K562 (cell line): Measurements from ENCODE around the gene LONRF3. TPM values are rescaled to one million over a fixed set of nuclear protein-coding genes. Genes with fewer than 3 reads are reported as not detected.
A peak's percentile ranks its signal among the peaks of the same experiment; 100 is the strongest.

Experiments
- CCAR2 ChIP-seq: fragments of 200-400 bp; formaldehyde crosslinking; IDR thresholded peaks from 2 replicates; pipeline ENCODE4 v1.6.1; 2017; ENCODE audit warnings: mild to moderate bottlenecking, low read depth, low read length
- CUX1 ChIP-seq: fragments of 200-800 bp; sonication (Bioruptor generic); IDR thresholded peaks from 2 replicates; pipeline ENCODE4 v1.6.1; 2016; ENCODE audit warnings: missing genetic modification characterization, missing compliant biosample characterization
- FOS ChIP-seq: IDR thresholded peaks from 3 replicates; pipeline ENCODE4 v1.6.1; 2011; ENCODE audit not compliant: insufficient read length; ENCODE audit errors: extremely low read depth
- HMBOX1 ChIP-seq: sonication (generic); IDR thresholded peaks from 2 replicates; pipeline ENCODE4 v1.6.1; 2016
- PTRF ChIP-seq: fragments of 450-650 bp; IDR thresholded peaks from 2 replicates; pipeline ENCODE4 v1.6.1; 2016; ENCODE audit warnings: mild to moderate bottlenecking, missing genetic modification characterization, missing compliant biosample characterization
- SRSF7 ChIP-seq: fragments of 200-400 bp; formaldehyde crosslinking; optimal IDR thresholded peaks from 2 replicates; pipeline ENCODE3; 2017; ENCODE audit warnings: mild to moderate bottlenecking, low read depth, low read length
- TAL1 ChIP-seq: fragments of 450-650 bp; IDR thresholded peaks from 2 replicates; pipeline ENCODE4 v1.6.1; 2016; ENCODE audit warnings: mild to moderate bottlenecking
- ZNF24 ChIP-seq: fragments of 450-650 bp; IDR thresholded peaks from 2 replicates; pipeline ENCODE4 v1.6.1; 2016
- ZNF318 ChIP-seq, 2 experiments: fragments of 450-650 bp; IDR thresholded peaks; 2 replicates each; pipeline ENCODE4 v1.6.1; 2016; ENCODE audit warnings: mild to moderate bottlenecking in 2 of 2, borderline replicate concordance in 1 of 2, low read depth in 1 of 2, moderate library complexity in 1 of 2
- ZNF324 ChIP-seq: fragments of 250-450 bp; sonication (Bioruptor Pico); IDR thresholded peaks from 2 replicates; pipeline ENCODE4 v1.4.0; 2020; ENCODE audit warnings: mild to moderate bottlenecking
- ZNF586 ChIP-seq: fragments of 450-650 bp; formaldehyde crosslinking; conservative IDR thresholded peaks from 2 replicates; pipeline ENCODE4 v1.4.0; 2020; ENCODE audit warnings: mild to moderate bottlenecking, moderate library complexity
- ZNF766 ChIP-seq: fragments of 200-800 bp; sonication (Bioruptor generic); conservative IDR thresholded peaks from 2 replicates; pipeline ENCODE4 v1.6.1; 2016; ENCODE audit warnings: missing genetic modification characterization, missing compliant biosample characterization
- polyA plus RNA-seq, 8 experiments: library from polyadenylated mRNA; depleted of rRNA in 4 of 8; stranded (reverse) in 5 of 8; unstranded in 3 of 8; fragments of >200 nt; fragmentation: Nextera tagmentation in 2 of 8; fragmentation: Illumina TruSeq in 1 of 8; extraction: Ambion mirVana in 2 of 8; extraction: Trizol in 1 of 8; gene quantifications; 2 replicates each; pipeline versions ENCODE4 v1.2.1 to v1.2.3, GENCODE V29; 2011 to 2014; ENCODE audit warnings: inconsistent platforms in 1 of 8, missing spikeins in 1 of 8
- total RNA-seq, 7 experiments: library from RNA; depleted of rRNA in 6 of 7; stranded (reverse); fragments of >200 nt in 6 of 7; fragmentation: Illumina TruSeq in 2 of 7; extraction: Trizol in 2 of 7; gene quantifications; 2 replicates each; pipeline versions ENCODE4 v1.2.1 to v1.2.3, GENCODE V29; 2011 to 2021; ENCODE audit warnings: low replicate concordance in 1 of 7
- TF ChIP-seq, protein P1 (sequence below): sonication (generic); formaldehyde crosslinking; IDR thresholded peaks from 2 replicates; pipeline ENCODE4 v1.5.0; 2020; ENCODE audit warnings: missing genetic modification reagents

Gene LONRF3
- total and polyA plus RNA-seq, 9 of the 15 experiments (the other 6 are each of a cell fraction or from before 2014, with no cell fraction given): 1.3 to 22.0 (median 8.7) TPM

DNA sequence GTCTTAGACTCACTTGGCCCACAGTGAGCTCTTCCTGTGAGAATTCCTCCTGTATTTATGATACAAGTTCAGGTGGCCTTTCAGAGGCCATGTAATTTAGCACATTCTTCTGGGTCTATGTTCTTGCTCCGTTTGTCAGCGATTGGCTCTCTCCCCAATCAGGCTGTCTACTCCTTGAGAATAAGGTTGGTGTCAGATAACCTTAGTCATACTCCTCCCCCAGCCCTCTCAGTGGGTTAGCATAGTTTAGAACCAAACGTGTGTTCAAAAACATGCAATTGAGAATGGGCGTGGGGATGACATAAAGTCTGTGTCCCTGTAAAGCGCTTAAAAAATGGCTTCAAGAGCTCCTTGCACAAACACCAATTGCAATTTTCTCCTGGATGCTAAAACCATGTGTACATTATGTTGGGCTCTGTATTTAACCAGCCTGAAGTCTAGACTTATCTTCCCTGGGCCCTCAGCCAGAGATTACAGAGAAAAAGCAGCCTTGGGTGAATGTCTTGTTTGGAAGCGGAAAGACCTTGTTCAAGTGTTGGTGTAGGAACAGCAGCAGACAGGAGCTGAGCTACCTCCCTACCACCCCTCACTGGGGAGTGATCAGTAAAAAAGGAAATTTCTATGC lies 88.4 kb downstream of the LONRF3 start (continued):
- TF ChIP-seq, protein P1, sequence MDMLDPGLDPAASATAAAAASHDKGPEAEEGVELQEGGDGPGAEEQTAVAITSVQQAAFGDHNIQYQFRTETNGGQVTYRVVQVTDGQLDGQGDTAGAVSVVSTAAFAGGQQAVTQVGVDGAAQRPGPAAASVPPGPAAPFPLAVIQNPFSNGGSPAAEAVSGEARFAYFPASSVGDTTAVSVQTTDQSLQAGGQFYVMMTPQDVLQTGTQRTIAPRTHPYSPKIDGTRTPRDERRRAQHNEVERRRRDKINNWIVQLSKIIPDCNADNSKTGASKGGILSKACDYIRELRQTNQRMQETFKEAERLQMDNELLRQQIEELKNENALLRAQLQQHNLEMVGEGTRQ (CRISPR knock-in tag): no peak
- TF ChIP-seq SRSF7 (no peak), CCAR2 (no peak), FOS (no peak), ZNF586 (CRISPR knock-in tag) (no peak), TAL1 (no peak), ZNF766 (no peak), CUX1 (CRISPR knock-in tag) (no peak), ZNF24 (no peak), ZNF324 (no peak), PTRF (tag) (no peak), ZNF318 (IDR thresholded peaks at IDR 0.05; ENCODE audit: borderline replicate concordance in 1 of 2, low read depth in 1 of 2) (no peak), HMBOX1 (0 out of 2 replicates have a peak, but pooled peaks have one; percentile 32)
